Measurements from ENCODE around the gene TNRC6C. TPM values are rescaled to one million over a fixed set of nuclear protein-coding genes. Genes with fewer than 3 reads are reported as not detected.

The TNRC6C gene
- total and polyA plus RNA-seq, 9 of the 15 experiments (the other 6 are each of a cell fraction or from before 2014, with no cell fraction given): 0.20 to 4.9 (median 2.3) TPM

GRCh38 chr17:77995146-77995852 lies 36.8 kb downstream of the TNRC6C start:
- no peaks in the 10 kb centered on the region for H3K27me3 ChIP-seq (ENCODE audit: control insufficient read depth in 2 of 2, insufficient read depth in 2 of 2, low read length in 2 of 2)
- FAIRE-seq (no peak), DNase-seq (ENCODE audit: extremely low read depth in 1 of 4, low spot score in 3 of 4) (no peak), ATAC-seq (no peak)
- H3K79me2 ChIP-seq (ENCODE audit: control insufficient read depth, insufficient read depth, low read length): no peaks in the 10 kb centered on the region
- 37% methylated on average over 6 of the region's 6 CpGs for WGBS (ENCODE audit: insufficient coverage, low coverage, missing lambda C conversion rate)
- H3K9me3 ChIP-seq (replicated peaks; ENCODE audit: control insufficient read depth, insufficient read depth, low read depth, low read length): no peaks in the 10 kb centered on the region
- H4K20me1 ChIP-seq (replicated peaks; ENCODE audit: control insufficient read depth, insufficient read depth, low read length): no peaks in the 10 kb centered on the region
- in situ Hi-C loops (cut with MboI) (no loop called here), intact Hi-C loops (cut with micrococcal nuclease) (no loop called here)
- H3K4me3 ChIP-seq: no peak overlapping the region
- ChIA-PET POLR2A (no interaction called here), CTCF (ENCODE audit: low intra/inter-chr PET ratio) (no interaction called here)
- BruUV-seq (replicated peaks): no TSS peak
- no peak overlapping the region for H3K4me2 ChIP-seq (ENCODE audit: insufficient read depth, low read length)
- no peak overlapping the region for H3K27ac ChIP-seq (ENCODE audit: extremely low read depth, low read depth, low read length)
- no peak overlapping the region for H2AFZ ChIP-seq (ENCODE audit: low read depth, low read length)
- H3K9me1 ChIP-seq (ENCODE audit: control insufficient read depth, insufficient read depth, low read length): no peaks in the 10 kb centered on the region
- no peak for TF ChIP-seq STAT5A (IDR thresholded peaks at IDR 0.05; ENCODE audit: borderline replicate concordance, low read length)
- no peak for TF ChIP-seq DIDO1 (tag; IDR thresholded peaks at IDR 0.05; ENCODE audit: low read depth)
- no peak for TF ChIP-seq ZNF253 (CRISPR knock-in tag; conservative IDR thresholded peaks at IDR 0.05)
- no peak for TF ChIP-seq PKNOX1 (IDR thresholded peaks at IDR 0.05)
- TF ChIP-seq THRA (IDR thresholded peaks at IDR 0.05): no peak
- no peak for TF ChIP-seq KLF13 (tag; IDR thresholded peaks at IDR 0.05; ENCODE audit: borderline replicate concordance, low read depth)
- no peak for TF ChIP-seq HDAC6 (IDR thresholded peaks at IDR 0.05; ENCODE audit: low read depth, low read length)
- no peak for TF ChIP-seq HOXB6 (CRISPR knock-in tag; IDR thresholded peaks at IDR 0.05; ENCODE audit: borderline replicate concordance)
- H3K9ac ChIP-seq (ENCODE audit: insufficient read depth in 1 of 2, low read depth in 2 of 2, low read length in 2 of 2): no peak overlapping the region
- H3K36me3 ChIP-seq (ENCODE audit: control insufficient read depth, insufficient read depth, low read length): no peaks in the 10 kb centered on the region
- no peaks in the 10 kb centered on the region; a peak in 1 of 5 replicates for H3K4me1 ChIP-seq (replicated peaks in 1 of 2; ENCODE audit: control insufficient read depth in 2 of 2, insufficient read depth in 2 of 2, low read length in 2 of 2)
